ENCODE results near the gene LCE1A.

Gene LCE1A

GRCh38 chr1:152827173-152827572 is at the start of gene LCE1A:
TSS of gene LCE1A (plus strand) at chr1:152827473. CDS start at chr1:152827473, 0 bp downstream.
- no peak for TF ChIP-seq GATA3 (IDR thresholded peaks at IDR 0.05; ENCODE audit: low read depth, low read length)
- TF ChIP-seq GATA2 (IDR thresholded peaks at IDR 0.05; ENCODE audit: low read depth, low read length): no peak

GRCh38 chr1:152777510-152778137 is 49.6 kb upstream of the LCE1A start:
- TF ChIP-seq GATA3 (IDR thresholded peaks at IDR 0.05; ENCODE audit: low read depth, low read length) (no peak), GATA2 (IDR thresholded peaks at IDR 0.05; ENCODE audit: low read depth, low read length) (no peak)

- no peak for TF ChIP-seq GATA3 (IDR thresholded peaks at IDR 0.05; ENCODE audit: low read depth, low read length)
- TF ChIP-seq GATA2 (IDR thresholded peaks at IDR 0.05; ENCODE audit: low read depth, low read length): no peak
These were observed 44.2 kb upstream of the LCE1A start for GRCh38 chr1:152783095-152783494.

- TF ChIP-seq GATA2 (IDR thresholded peaks at IDR 0.05; ENCODE audit: low read depth, low read length) (no peak), GATA3 (IDR thresholded peaks at IDR 0.05; ENCODE audit: low read depth, low read length) (no peak)
These were observed 41.2 kb upstream of the LCE1A start, which contains the start of gene LCE1E for GRCh38 chr1:152786077-152786476. TSS of gene LCE1E (plus strand) at chr1:152786257. CDS start at chr1:152787300, 1,043 bp downstream.

- no peak for TF ChIP-seq GATA2 (IDR thresholded peaks at IDR 0.05; ENCODE audit: low read depth, low read length)
- no peak for TF ChIP-seq GATA3 (IDR thresholded peaks at IDR 0.05; ENCODE audit: low read depth, low read length)
These were observed 31.6 kb upstream of the LCE1A start for GRCh38 chr1:152795686-152796085.

- TF ChIP-seq GATA2 (IDR thresholded peaks at IDR 0.05; ENCODE audit: low read depth, low read length): no peak
- no peak for TF ChIP-seq GATA3 (IDR thresholded peaks at IDR 0.05; ENCODE audit: low read depth, low read length)
These were observed 30.9 kb upstream of the LCE1A start, which contains the start of gene LCE1D for GRCh38 chr1:152796421-152796820. TSS of gene LCE1D (plus strand) at chr1:152796721. CDS start at chr1:152797795, 1,074 bp downstream.

GRCh38 chr1:152801333-152801732 is 25.9 kb upstream of the LCE1A start:
- no peak for TF ChIP-seq GATA3 (IDR thresholded peaks at IDR 0.05; ENCODE audit: low read depth, low read length)
- TF ChIP-seq GATA2 (IDR thresholded peaks at IDR 0.05; ENCODE audit: low read depth, low read length): no peak

- TF ChIP-seq GATA2 (IDR thresholded peaks at IDR 0.05; ENCODE audit: low read depth, low read length): no peak
- TF ChIP-seq GATA3 (IDR thresholded peaks at IDR 0.05; ENCODE audit: low read depth, low read length): no peak
These were observed 20.7 kb upstream of the LCE1A start, which contains the start of gene LCE1C for GRCh38 chr1:152806576-152806975. TSS of gene LCE1C (minus strand) at chr1:152806651. CDS start at chr1:152805478, 1,173 bp downstream.

GRCh38 chr1:152811050-152811449 is 16.2 kb upstream of the LCE1A start:
- TF ChIP-seq GATA3 (IDR thresholded peaks at IDR 0.05; ENCODE audit: low read depth, low read length) (no peak), GATA2 (IDR thresholded peaks at IDR 0.05; ENCODE audit: low read depth, low read length) (no peak)

GRCh38 chr1:152811671-152812070 is 15.6 kb upstream of the LCE1A start, which contains the start of gene LCE1B:
TSS of gene LCE1B (plus strand) at chr1:152811971. CDS start at chr1:152812447, 476 bp downstream.
- no peak for TF ChIP-seq GATA3 (IDR thresholded peaks at IDR 0.05; ENCODE audit: low read depth, low read length)

GRCh38 chr1:152817309-152817708 is 10.0 kb upstream of the LCE1A start:
- TF ChIP-seq GATA3 (IDR thresholded peaks at IDR 0.05; ENCODE audit: low read depth, low read length) (no peak), GATA2 (IDR thresholded peaks at IDR 0.05; ENCODE audit: low read depth, low read length) (no peak)

GRCh38 chr1:152823294-152823693 is 4.0 kb upstream of the LCE1A start:
- no peak for TF ChIP-seq GATA2 (IDR thresholded peaks at IDR 0.05; ENCODE audit: low read depth, low read length)
- TF ChIP-seq GATA3 (IDR thresholded peaks at IDR 0.05; ENCODE audit: low read depth, low read length): no peak

GRCh38 chr1:152824964-152825363 is 2.3 kb upstream of the LCE1A start:
- TF ChIP-seq GATA3 (IDR thresholded peaks at IDR 0.05; ENCODE audit: low read depth, low read length) (no peak), GATA2 (IDR thresholded peaks at IDR 0.05; ENCODE audit: low read depth, low read length) (no peak)

GRCh38 chr1:152836870-152837269 is 9.6 kb downstream of the LCE1A start:
- TF ChIP-seq GATA3 (IDR thresholded peaks at IDR 0.05; ENCODE audit: low read depth, low read length): no peak
- TF ChIP-seq GATA2 (IDR thresholded peaks at IDR 0.05; ENCODE audit: low read depth, low read length): no peak

GRCh38 chr1:152842556-152842955 is 15.3 kb downstream of the LCE1A start, which contains the start of gene LCE6A:
TSS of gene LCE6A (plus strand) at chr1:152842856. CDS start at chr1:152843521, 665 bp downstream.
- TF ChIP-seq GATA2 (IDR thresholded peaks at IDR 0.05; ENCODE audit: low read depth, low read length) (no peak), GATA3 (IDR thresholded peaks at IDR 0.05; ENCODE audit: low read depth, low read length) (no peak)

Measured in SH-SY5Y (cell line).